ENCODE data around the gene COX7A2L.

Gene COX7A2L

DNA sequence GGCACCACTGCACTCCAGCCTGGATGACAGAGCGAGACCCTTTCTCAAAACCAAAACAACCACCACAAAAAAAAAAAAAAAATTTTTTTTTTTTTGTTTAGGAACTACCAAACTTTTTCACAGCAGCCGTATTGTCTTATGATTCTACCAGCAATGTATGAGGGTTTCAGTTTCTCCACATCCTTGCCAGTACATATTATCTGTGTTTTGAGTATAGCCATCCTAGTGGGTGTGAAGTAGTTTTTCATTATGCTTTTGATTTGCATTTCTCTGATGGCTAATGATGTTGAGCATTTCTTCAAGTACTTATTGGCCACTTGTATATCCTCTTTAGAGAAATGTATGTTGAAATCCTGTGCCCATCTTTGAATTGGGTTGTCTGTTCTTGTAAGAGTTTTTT lies 51.7 kb downstream of the COX7A2L start:
- TF ChIP-seq, protein P1, sequence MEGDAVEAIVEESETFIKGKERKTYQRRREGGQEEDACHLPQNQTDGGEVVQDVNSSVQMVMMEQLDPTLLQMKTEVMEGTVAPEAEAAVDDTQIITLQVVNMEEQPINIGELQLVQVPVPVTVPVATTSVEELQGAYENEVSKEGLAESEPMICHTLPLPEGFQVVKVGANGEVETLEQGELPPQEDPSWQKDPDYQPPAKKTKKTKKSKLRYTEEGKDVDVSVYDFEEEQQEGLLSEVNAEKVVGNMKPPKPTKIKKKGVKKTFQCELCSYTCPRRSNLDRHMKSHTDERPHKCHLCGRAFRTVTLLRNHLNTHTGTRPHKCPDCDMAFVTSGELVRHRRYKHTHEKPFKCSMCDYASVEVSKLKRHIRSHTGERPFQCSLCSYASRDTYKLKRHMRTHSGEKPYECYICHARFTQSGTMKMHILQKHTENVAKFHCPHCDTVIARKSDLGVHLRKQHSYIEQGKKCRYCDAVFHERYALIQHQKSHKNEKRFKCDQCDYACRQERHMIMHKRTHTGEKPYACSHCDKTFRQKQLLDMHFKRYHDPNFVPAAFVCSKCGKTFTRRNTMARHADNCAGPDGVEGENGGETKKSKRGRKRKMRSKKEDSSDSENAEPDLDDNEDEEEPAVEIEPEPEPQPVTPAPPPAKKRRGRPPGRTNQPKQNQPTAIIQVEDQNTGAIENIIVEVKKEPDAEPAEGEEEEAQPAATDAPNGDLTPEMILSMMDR (IDR thresholded peaks at IDR 0.05; ENCODE audit: low read depth, low read length, missing control alignments), result no peak
- no peak overlapping the region for H3K4me3 ChIP-seq (replicated peaks; ENCODE audit: low read depth, low read length)
- no peak for DNase-seq (ENCODE audit: extremely low read depth, low read depth)

DNA sequence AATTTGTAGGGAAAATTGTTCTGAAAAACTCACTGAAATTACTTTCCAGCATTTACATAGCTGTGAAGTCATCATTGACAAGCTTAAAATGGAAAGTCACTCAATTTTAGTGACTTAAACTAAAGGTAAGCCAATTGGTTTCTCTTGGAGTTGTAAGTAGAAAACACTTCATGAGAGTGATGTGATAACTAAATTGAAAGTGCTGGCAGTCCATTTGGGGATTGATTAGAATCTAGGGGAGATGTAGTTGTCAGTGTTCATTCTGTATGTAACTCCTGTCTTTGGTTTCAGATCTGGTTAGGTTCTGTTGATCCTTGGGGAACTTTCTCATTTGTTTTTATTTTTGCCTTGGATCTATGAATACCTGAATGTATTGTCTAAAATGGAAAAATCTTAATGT lies 53.8 kb downstream of the COX7A2L start:
- no peak for DNase-seq (ENCODE audit: extremely low read depth, low read depth)
- TF ChIP-seq, protein P1 (IDR thresholded peaks at IDR 0.05; ENCODE audit: low read depth, low read length, missing control alignments), result no peak
- no peak overlapping the region for H3K4me3 ChIP-seq (replicated peaks; ENCODE audit: low read depth, low read length)

DNA sequence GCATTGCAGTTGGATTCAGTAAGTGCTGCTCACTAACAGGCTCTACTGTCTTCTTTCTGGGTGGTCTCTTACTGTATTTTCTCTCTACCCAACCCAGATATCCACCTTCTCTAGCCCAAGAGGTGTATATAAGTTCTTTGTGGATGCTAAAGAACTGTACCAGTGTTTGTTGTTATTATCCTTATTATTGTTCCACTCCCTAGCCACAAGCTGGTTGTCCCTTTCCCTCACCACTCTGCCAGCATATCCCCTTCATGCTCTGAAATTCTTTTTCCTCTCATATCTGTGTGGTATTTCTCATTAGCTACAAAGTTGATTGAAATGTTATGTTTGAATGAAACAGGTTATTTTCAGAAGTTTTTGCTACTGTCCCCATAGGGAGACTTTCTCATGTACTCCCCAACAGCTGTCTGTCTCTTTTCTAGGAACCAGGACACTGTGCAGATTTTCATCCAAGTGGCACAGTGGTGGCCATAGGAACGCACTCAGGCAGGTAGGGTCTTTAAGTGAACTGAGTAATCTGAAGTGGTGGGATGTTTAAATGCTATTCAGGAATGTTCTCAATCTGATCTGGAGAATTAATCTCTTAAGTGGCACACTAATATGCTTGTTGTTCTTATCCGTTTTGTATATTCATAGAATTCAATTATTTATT lies 56.8 kb downstream of the COX7A2L start:
- TF ChIP-seq, protein P1 (IDR thresholded peaks at IDR 0.05; ENCODE audit: low read depth, low read length, missing control alignments), result no peak
- no peak overlapping the region for H3K4me3 ChIP-seq (replicated peaks; ENCODE audit: low read depth, low read length)
- no peak for DNase-seq (ENCODE audit: extremely low read depth, low read depth)

DNA sequence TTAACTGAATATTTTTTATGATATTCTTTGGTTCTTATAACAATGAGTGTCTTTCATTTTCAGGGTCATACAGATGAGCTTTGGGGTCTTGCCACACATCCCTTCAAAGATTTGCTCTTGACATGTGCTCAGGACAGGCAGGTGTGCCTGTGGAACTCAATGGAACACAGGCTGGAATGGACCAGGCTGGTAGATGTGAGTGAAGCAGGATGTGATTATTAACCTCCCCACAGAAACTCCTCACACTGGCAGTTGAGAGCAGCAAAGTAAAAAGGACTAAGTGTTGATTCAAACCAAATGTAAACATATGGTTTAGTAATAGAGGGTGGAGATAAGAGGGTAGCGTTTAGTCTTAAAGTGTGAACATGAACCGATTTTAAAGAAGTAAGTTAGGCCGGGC lies 57.8 kb downstream of the COX7A2L start:
- no peak for DNase-seq (ENCODE audit: extremely low read depth, low read depth)
- no peak overlapping the region for H3K4me3 ChIP-seq (replicated peaks; ENCODE audit: low read depth, low read length)
- TF ChIP-seq, protein P1 (IDR thresholded peaks at IDR 0.05; ENCODE audit: low read depth, low read length, missing control alignments), result no peak

DNA sequence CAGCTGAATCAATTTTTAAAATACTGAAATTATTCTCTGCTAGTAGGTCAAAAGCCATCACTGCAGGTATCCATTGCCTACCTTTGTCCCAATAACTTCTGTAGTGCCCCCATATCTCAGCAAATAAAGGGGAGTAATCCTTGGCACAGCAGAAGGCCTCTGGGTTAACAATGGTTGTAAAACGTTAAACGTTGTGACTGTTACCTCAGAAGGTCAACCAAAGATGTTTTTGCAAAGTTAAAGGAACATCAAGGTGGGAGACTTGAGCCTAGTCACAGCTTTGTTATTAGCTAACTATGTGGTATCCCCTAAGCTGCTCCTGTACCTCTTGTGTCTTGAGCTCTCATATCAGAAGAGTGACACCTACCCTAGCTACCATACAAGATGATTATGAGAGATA lies 60.5 kb downstream of the COX7A2L start:
- DNase-seq (ENCODE audit: extremely low read depth, low read depth), result no peak
- TF ChIP-seq, protein P1 (IDR thresholded peaks at IDR 0.05; ENCODE audit: low read depth, low read length, missing control alignments), result no peak
- H3K4me3 ChIP-seq (replicated peaks; ENCODE audit: low read depth, low read length), result no peak overlapping the region
